Adrenal gland (tissue), 12 donors: ENCODE data around the gene ELAC1. TPM values are rescaled to one million over a fixed set of nuclear protein-coding genes. Genes with fewer than 3 reads are reported as not detected.

Experiments used
- DNase-seq, 7 donors: peaks; one replicate each; pipeline ENCODE4 v3.0.0-alpha.2; 2019 to 2020
- H3K27ac ChIP-seq, 5 donors: fragments of 200-600 bp; sonication (generic) in 4 of 5; 1 replicate in 3 of 5; 2 replicates in 2 of 5; pipeline versions ENCODE4 v1.5.1 to v1.8.0; 2016 to 2020; ENCODE audit warnings: mild to moderate bottlenecking in 1 of 5
- H3K27me3 ChIP-seq: fragments of 200-600 bp; 2 replicates; pipeline ENCODE4 v1.8.0; 2021
- H3K36me3 ChIP-seq, 2 donors: fragments of 200-600 bp; replicated peaks in 1 of 2; 1 replicate in 1 of 2; 2 replicates in 1 of 2; pipeline versions ENCODE4 v1.5.1 to v1.8.0; 2018 to 2022
- H3K4me1 ChIP-seq, 2 donors: fragments of 200-600 bp; replicated peaks in 1 of 2; 1 replicate in 1 of 2; 2 replicates in 1 of 2; pipeline versions ENCODE4 v1.5.1 to v1.8.0; 2018 to 2021
- H3K4me3 ChIP-seq, 4 donors: fragments of 200-600 bp; sonication (generic) in 3 of 4; one replicate each; pipeline ENCODE4 v1.5.1; 2016 to 2018
- H3K9me3 ChIP-seq, 3 donors: fragments of 200-600 bp; sonication (generic) in 1 of 3; replicated peaks in 1 of 3; 1 replicate in 2 of 3; 2 replicates in 1 of 3; pipeline versions ENCODE4 v1.5.1 to v1.8.0; 2016 to 2021
- CTCF ChIP-seq, 6 experiments: fragments of 450-650 bp in 4 of 6; fragments of 200-600 bp in 2 of 6; sonication (generic) in 1 of 6; IDR thresholded peaks; 1 replicate in 5 of 6; 2 replicates in 1 of 6; pipeline versions ENCODE4 v1.5.1 to v1.8.0; 2016 to 2021; ENCODE audit warnings: antibody characterized with exemption in 6 of 6, mild to moderate bottlenecking in 2 of 6, moderate library complexity in 1 of 6
- POLR2A ChIP-seq, 2 donors: fragments of 450-650 bp; IDR thresholded peaks; one replicate each; pipeline ENCODE4 v1.6.1; 2017; ENCODE audit warnings: antibody characterized with exemption in 2 of 2, mild to moderate bottlenecking in 2 of 2, moderate library complexity in 1 of 2
- WGBS, 4 donors: extraction: QIAGEN DNeasy Blood & Tissue Kit in 2 of 4; methylation state at CpG; one replicate each; pipeline versions ENCODE4 v1.1.5 to v1.1.7; 2013 to 2017; 5-methylcytosine and 5-hydroxymethylcytosine counted together
- intact Hi-C, 2 donors: fragments of 100-400 bp; cut with DNase I; formaldehyde crosslinking; loops; one replicate each; pipeline versions ENCODE4 v1.14.1 to v1.15.0; 2022 to 2023
- polyA plus RNA-seq, 3 donors: library from polyadenylated mRNA; stranded (reverse); fragments of 200-250 nt in 2 of 3; fragments of 350-450 nt in 1 of 3; fragmentation: Illumina TruSeq in 1 of 3; extraction: RNeasy Lipid Tissue Mini Kit (QIAGEN cat#74804) in 1 of 3; gene quantifications; one replicate each; pipeline ENCODE4 v1.2.3, GENCODE V29; 2013 to 2014
- total RNA-seq, 9 donors: library from RNA; depleted of rRNA in 4 of 9; stranded (reverse); fragments of >200 nt in 4 of 9; fragments of 120-200 nt in 1 of 9; fragmentation: NEBNext Ultra II Directional in 1 of 9; extraction: Animal tissue kit (Norgen Biotek cat#: 25700) in 1 of 9; gene quantifications; one replicate each; pipeline versions ENCODE4 v1.1.0 to v1.2.4, GENCODE V29; 2013 to 2023
- donor health status: healthy with polysubstance abuse.
- donor health status: Bipolar disorder and iron deficiency.
- donor health status: DM: yes; HTN: yes; CAD: no.
- donor health status: DM: no; HTN: no; CAD: no.
- donor health status: DM: no; HTN: no; CAD: no.
- donor health status: DM: yes; HTN: yes; CAD: no.

Gene ELAC1
- total and polyA plus RNA-seq, 12 donors, result 6.5 to 20.0 (median 11.7) TPM

GRCh38 chr18:51020536-51020935, 52.7 kb downstream of the ELAC1 start:
- H3K4me3 ChIP-seq, result no peak overlapping the region
- peaks cover 0 to under 1% of the 10 kb centered on the region in 2 donors for H3K4me1 ChIP-seq
- no peaks in the 10 kb centered on the region for H3K27me3 ChIP-seq
- TF ChIP-seq POLR2A (IDR thresholded peaks at IDR 0.05) (no peak), CTCF (IDR thresholded peaks at IDR 0.05) (no peak)
- DNase-seq, result no peak
- H3K27ac ChIP-seq, result no peak overlapping the region
- WGBS, 4 donors, result 88 to 95% (median 91%) methylated on average over 5 of the region's 5 CpGs
- intact Hi-C loops, result no loop called here
- H3K9me3 ChIP-seq, result no peaks in the 10 kb centered on the region
- no peaks in the 10 kb centered on the region for H3K36me3 ChIP-seq

GRCh38 chr18:51021226-51021965, 53.6 kb downstream of the ELAC1 start:
- 90 to 94% (median 93%) methylated on average over 5 of the region's 5 CpGs for WGBS, 4 donors
- intact Hi-C loops, result no loop called here
- Histone ChIP-seq H3K4me3 (no peak overlapping the region), H3K36me3 (no peaks in the 10 kb centered on the region), H3K9me3 (no peaks in the 10 kb centered on the region), H3K27me3 (no peaks in the 10 kb centered on the region), H3K27ac (no peak overlapping the region), H3K4me1 (peaks cover 0 to 9% of the 10 kb centered on the region in 2 donors)
- TF ChIP-seq CTCF (IDR thresholded peaks at IDR 0.05), result no peak
- no peak for TF ChIP-seq POLR2A (IDR thresholded peaks at IDR 0.05)
- no peak for DNase-seq

GRCh38 chr18:51025512-51025911, 57.7 kb downstream of the ELAC1 start:
- H3K9me3 ChIP-seq, result no peaks in the 10 kb centered on the region
- TF ChIP-seq POLR2A (IDR thresholded peaks at IDR 0.05), result no peak
- no peak for TF ChIP-seq CTCF (IDR thresholded peaks at IDR 0.05)
- H3K4me3 ChIP-seq, result no peak overlapping the region
- 86 to 97% (median 93%) methylated on average over 2 of the region's 2 CpGs for whole genome bisulfite sequencing, 4 donors
- DNase-seq, result no peak
- H3K27me3 ChIP-seq, result no peaks in the 10 kb centered on the region
- no peaks in the 10 kb centered on the region for H3K36me3 ChIP-seq
- H3K27ac ChIP-seq, result no peak overlapping the region
- intact Hi-C loops, result no loop called here
- peaks cover 9 to 29% of the 10 kb centered on the region in 2 donors for H3K4me1 ChIP-seq

DNA sequence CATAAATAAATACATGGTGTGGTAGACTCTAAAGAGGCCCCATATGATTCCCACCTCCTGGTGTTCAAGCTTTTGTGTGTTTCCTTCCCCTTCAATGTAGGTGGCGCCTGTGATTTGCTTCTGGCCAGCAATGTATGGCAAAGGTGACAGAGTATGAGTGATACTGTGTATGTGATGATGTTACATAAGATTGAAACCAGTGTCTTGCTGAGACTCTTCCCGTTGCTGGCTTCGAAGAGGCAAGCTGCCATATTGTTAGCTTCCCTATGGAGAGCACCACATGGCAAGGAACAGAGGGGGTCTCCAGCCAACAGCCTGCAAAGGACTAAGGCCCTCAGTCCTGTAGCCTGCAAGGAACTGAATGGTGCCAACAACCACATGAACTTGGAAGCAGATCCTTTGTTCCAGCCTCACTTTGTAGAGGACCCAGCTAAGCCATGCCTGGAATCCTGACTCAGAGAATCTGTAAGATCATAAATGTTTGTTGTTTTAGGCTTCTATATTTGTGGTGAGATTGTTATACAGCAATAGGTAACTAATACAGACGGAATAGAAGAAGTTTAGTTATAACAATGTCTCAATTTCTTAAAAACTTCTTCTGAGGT, 60.5 kb downstream of the ELAC1 start:
- H3K27ac ChIP-seq, result no peak overlapping the region
- intact Hi-C loops, result no loop called here
- H3K4me3 ChIP-seq, result no peak overlapping the region
- DNase-seq, result no peak
- H3K36me3 ChIP-seq, result no peaks in the 10 kb centered on the region
- no peaks in the 10 kb centered on the region for H3K27me3 ChIP-seq
- H3K9me3 ChIP-seq, result no peaks in the 10 kb centered on the region
- peaks cover 9 to 51% of the 10 kb centered on the region in 2 donors for H3K4me1 ChIP-seq
- 87 to 90% (median 88%) methylated on average over 4 of the region's 4 CpGs for WGBS, 4 donors
- no peak for TF ChIP-seq POLR2A (IDR thresholded peaks at IDR 0.05)
- TF ChIP-seq CTCF (IDR thresholded peaks at IDR 0.05), result no peak
